GM12891 (cell line): Measurements from ENCODE around the gene PRELP.

ENCODE experiments used
- DNase-seq: peaks from one replicate; pipeline ENCODE4 v3.0.0; 2011; ENCODE audit warnings: low spot score; ENCODE audit not compliant: insufficient read length
- FAIRE-seq: peaks from 2 replicates; lab custom pipeline; 2011; peaks lifted over from hg19 to GRCh38; lab: Jason Lieb, UNC
- PAX5 ChIP-seq: IDR thresholded peaks from 2 replicates; pipeline ENCODE4 v1.6.1; 2011; ENCODE audit warnings: low read length, moderate library complexity, mild to moderate bottlenecking; ENCODE audit not compliant: insufficient read depth, severe bottlenecking
- POLR2A ChIP-seq: IDR thresholded peaks from 2 replicates; pipeline ENCODE4 v1.6.1; 2011; ENCODE audit warnings: low read depth, low read length, control low read depth
- POLR2AphosphoS5 ChIP-seq: IDR thresholded peaks from 2 replicates; pipeline ENCODE4 v1.6.1; 2011; ENCODE audit warnings: low read depth, low read length, control low read depth
- POU2F2 ChIP-seq: IDR thresholded peaks from 2 replicates; pipeline ENCODE4 v1.6.1; 2011; ENCODE audit warnings: low read depth, mild to moderate bottlenecking, control low read depth, low read length, moderate library complexity
- SPI1 ChIP-seq: IDR thresholded peaks from 2 replicates; pipeline ENCODE4 v1.6.1; 2011; ENCODE audit warnings: low read depth, low read length, control low read depth
- TAF1 ChIP-seq: IDR thresholded peaks from 2 replicates; pipeline ENCODE4 v1.6.1; 2011; ENCODE audit warnings: low read depth, low read length, control low read depth

PRELP gene

DNA sequence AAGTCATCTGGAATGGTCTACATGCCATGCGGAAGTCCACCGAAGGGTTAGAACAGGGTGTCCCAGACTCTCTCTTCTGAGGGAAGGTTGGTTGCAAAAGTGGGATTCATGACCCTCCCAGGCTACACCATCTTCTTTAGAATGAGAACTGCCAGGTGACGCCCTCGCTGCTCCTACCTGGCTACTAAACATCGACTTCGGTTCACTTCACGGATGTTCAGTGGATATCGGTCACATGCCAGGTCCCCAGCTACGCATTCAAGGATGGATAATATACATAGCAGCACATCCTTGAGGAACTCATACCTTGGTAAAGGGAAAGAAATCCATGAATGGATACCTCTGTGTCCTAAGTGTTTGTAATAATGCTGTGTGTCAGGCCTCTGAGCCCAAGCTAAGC is 15.0 kb downstream of the PRELP start:
- FAIRE-seq = no peak
- TF ChIP-seq POLR2AphosphoS5 (no peak), SPI1 (no peak), POU2F2 (no peak), POLR2A (no peak), TAF1 (no peak), PAX5 (no peak)
- no peak for DNase-seq

GRCh38 chr1:203491664-203492063 is 16.1 kb downstream of the PRELP start:
- TF ChIP-seq TAF1 (no peak), POU2F2 (no peak), PAX5 (no peak), POLR2AphosphoS5 (no peak), SPI1 (no peak), POLR2A (no peak)
- FAIRE-seq = no peak

GRCh38 chr1:203492082-203492747 is 16.6 kb downstream of the PRELP start:
- FAIRE-seq (no peak), DNase-seq (no peak)
- no peak for TF ChIP-seq POU2F2
- TF ChIP-seq PAX5 = no peak
- TF ChIP-seq SPI1 = no peak
- no peak for TF ChIP-seq TAF1
- TF ChIP-seq POLR2A = no peak
- TF ChIP-seq POLR2AphosphoS5 = no peak

More at GRCh38 chr1:203491664-203492063, 16.1 kb downstream of the PRELP start:
- no peak for DNase-seq

- FAIRE-seq = no peak
- no peak for DNase-seq
- TF ChIP-seq PAX5 (no peak), POU2F2 (no peak), POLR2A (no peak), TAF1 (no peak), POLR2AphosphoS5 (no peak), SPI1 (no peak)
These were observed 17.1 kb downstream of the PRELP start for GRCh38 chr1:203492748-203493130.

GRCh38 chr1:203493901-203494300 is 18.3 kb downstream of the PRELP start, which contains the start of gene OPTC:
OPTC (plus strand) TSS chr1:203494153; CDS start chr1:203496006, 1,853 bp downstream.
- TF ChIP-seq PAX5 (no peak), SPI1 (no peak)
- DNase-seq = no peak
- no peak for FAIRE-seq

DNA sequence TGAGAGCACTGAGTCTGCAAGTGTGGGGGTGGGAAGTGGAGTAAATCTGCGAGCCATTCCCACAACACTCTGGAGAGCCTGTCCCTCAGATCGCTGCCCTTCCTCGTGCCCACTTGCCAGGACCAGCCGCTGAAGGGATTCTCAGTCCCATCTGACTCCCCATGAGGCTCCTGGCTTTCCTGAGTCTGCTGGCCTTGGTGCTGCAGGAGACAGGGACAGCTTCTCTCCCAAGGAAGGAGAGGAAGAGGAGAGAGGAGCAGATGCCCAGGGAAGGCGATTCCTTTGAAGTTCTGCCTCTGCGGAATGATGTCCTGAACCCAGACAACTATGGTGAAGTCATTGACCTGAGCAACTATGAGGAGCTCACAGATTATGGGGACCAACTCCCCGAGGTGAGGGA is 20.2 kb downstream of the PRELP start:
- DNase-seq (no peak), FAIRE-seq (no peak)
- TF ChIP-seq POLR2A = no peak
- no peak for TF ChIP-seq PAX5
- TF ChIP-seq POLR2AphosphoS5 = no peak
- TF ChIP-seq TAF1 = no peak
- no peak for TF ChIP-seq SPI1
- TF ChIP-seq POU2F2 = no peak

DNA sequence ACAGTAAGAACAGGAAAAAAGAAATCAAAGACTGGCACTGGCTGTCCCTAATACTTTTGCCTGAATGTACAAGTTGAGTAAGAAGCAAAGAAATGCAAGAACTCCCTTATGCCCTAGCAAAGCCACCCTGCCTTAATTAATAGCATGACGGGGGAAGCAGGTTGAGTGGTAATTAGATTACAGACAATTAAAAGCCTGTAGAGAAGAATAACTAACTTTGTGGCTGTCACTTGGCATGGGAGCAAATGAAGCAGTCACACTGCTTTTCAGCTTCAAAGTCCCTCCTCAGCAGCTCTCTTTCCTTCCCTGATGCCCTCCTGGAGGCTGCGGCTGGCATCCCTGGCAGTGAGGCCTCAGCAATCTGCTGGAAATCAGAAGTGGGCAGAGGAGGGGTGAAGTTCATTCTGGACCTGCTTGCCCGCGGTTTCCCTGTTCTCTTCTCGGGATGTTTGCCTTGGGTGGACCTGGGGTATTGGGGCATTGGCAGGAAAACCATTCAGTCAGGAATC is 21.7 kb downstream of the PRELP start:
- DNase-seq (no peak), FAIRE-seq (no peak)
- no peak for TF ChIP-seq POLR2AphosphoS5
- no peak for TF ChIP-seq POU2F2
- TF ChIP-seq POLR2A = no peak
- no peak for TF ChIP-seq TAF1
- TF ChIP-seq SPI1 = no peak
- no peak for TF ChIP-seq PAX5

- no peak for FAIRE-seq
- DNase-seq = no peak
- TF ChIP-seq POU2F2 = no peak
- no peak for TF ChIP-seq POLR2A
- TF ChIP-seq TAF1 = no peak
- TF ChIP-seq POLR2AphosphoS5 = no peak
- TF ChIP-seq SPI1 = no peak
- no peak for TF ChIP-seq PAX5
These were observed 24.2 kb downstream of the PRELP start for GRCh38 chr1:203499643-203500278.

GRCh38 chr1:203500279-203500678 is 24.7 kb downstream of the PRELP start:
- TF ChIP-seq POLR2AphosphoS5 (no peak), POLR2A (no peak), TAF1 (no peak), SPI1 (no peak), PAX5 (no peak), POU2F2 (no peak)
- DNase-seq (no peak), FAIRE-seq (no peak)

- DNase-seq (no peak), FAIRE-seq (no peak)
These were observed 28.2 kb downstream of the PRELP start for GRCh38 chr1:203503836-203504235.

More at GRCh38 chr1:203503836-203504235, 28.2 kb downstream of the PRELP start:
- TF ChIP-seq SPI1 (no peak), POLR2AphosphoS5 (no peak), PAX5 (no peak), POU2F2 (no peak), POLR2A (no peak), TAF1 (no peak)
